GM19395 (cell line): ENCODE measurements around the gene YWHAQ.
"Not testable (repeated sequence)": the region's sequence is repeated elsewhere in the genome, so short reads cannot be mapped to it uniquely, and the experiment has no call there.

Experiments
- ATAC-seq: cut with Tn5 transposase; IDR thresholded peaks from one replicate; pipeline ENCODE4 v1.9.1; 2021; ENCODE audit warnings: mild to moderate bottlenecking, moderate library complexity; ENCODE audit not compliant: unreplicated experiment

Gene YWHAQ

GRCh38 chr2:9595256-9595655, 35.5 kb downstream of the YWHAQ start:
- ATAC-seq, result not testable (repeated sequence)

- ATAC-seq, result no peak
Observed at GRCh38 chr2:9594366-9595054, 36.3 kb downstream of the YWHAQ start.

GRCh38 chr2:9593925-9594324, 36.9 kb downstream of the YWHAQ start:
- no peak for ATAC-seq

GRCh38 chr2:9592699-9593098, 38.1 kb downstream of the YWHAQ start:
- no peak for ATAC-seq

GRCh38 chr2:9590641-9591040, 40.2 kb downstream of the YWHAQ start:
- no peak for ATAC-seq

- no peak for ATAC-seq
Observed at GRCh38 chr2:9586465-9586864, 44.3 kb downstream of the YWHAQ start.

GRCh38 chr2:9585486-9585885, 45.3 kb downstream of the YWHAQ start:
- no peak for ATAC-seq

GRCh38 chr2:9584902-9585301, 45.9 kb downstream of the YWHAQ start:
- ATAC-seq, result not testable (repeated sequence)

GRCh38 chr2:9582624-9583023, 48.2 kb downstream of the YWHAQ start:
- ATAC-seq, result no peak

GRCh38 chr2:9578467-9579235, 52.1 kb downstream of the YWHAQ start:
- ATAC-seq, result no peak

- ATAC-seq, result no peak
Observed at GRCh38 chr2:9574331-9574730, 56.5 kb downstream of the YWHAQ start.

GRCh38 chr2:9573840-9574239, 57.0 kb downstream of the YWHAQ start:
- ATAC-seq, result no peak

GRCh38 chr2:9573013-9573720, 57.6 kb downstream of the YWHAQ start:
- no peak for ATAC-seq

- no peak for ATAC-seq
Observed at GRCh38 chr2:9570182-9571060, 60.4 kb downstream of the YWHAQ start.

- ATAC-seq, result no peak
Observed at GRCh38 chr2:9565436-9566153, 65.2 kb downstream of the YWHAQ start.

- ATAC-seq, result no peak
Observed at GRCh38 chr2:9560628-9561027, 70.2 kb downstream of the YWHAQ start.

GRCh38 chr2:9558948-9559381, 71.8 kb downstream of the YWHAQ start:
- no peak for ATAC-seq

- ATAC-seq, result peak; percentile 30
Observed at GRCh38 chr2:9556121-9556743, 74.6 kb downstream of the YWHAQ start.

GRCh38 chr2:9555297-9556120, 75.3 kb downstream of the YWHAQ start, which contains the start of gene ADAM17:
ADAM17 (minus strand) TSS chr2:9555830; CDS start chr2:9555605, 225 bp downstream.
- ATAC-seq, result peak; percentile 78
